HepG2 (cell line): ENCODE results near the gene KCNAB1. TPM values are rescaled to one million over a fixed set of nuclear protein-coding genes. Genes with fewer than 3 reads are reported as not detected.

Experiments
- ATAC-seq: fragments of 200-7000 bp; cut with Tn5 transposase; 3 replicates; pipeline ENCODE4 v1.9.1; 2020; ENCODE audit warnings: mild to moderate bottlenecking, moderate library complexity
- BruUV-seq: library from RNA; stranded (reverse); fragments of 400-500 nt; replicated peaks from 2 replicates; lab custom pipeline; 2021; lab: Mats Ljungman, UMichigan
- CTCF ChIA-PET: fragments of 300-600 bp; formaldehyde crosslinking; extraction: SDS; loops from one replicate; lab custom pipeline; 2021; ENCODE audit warnings: low total read pairs, inconsistent platforms, low intra/inter-chr PET ratio; lab: Yijun Ruan, JAX
- POLR2A ChIA-PET: fragments of 350-600 bp; sonication (Branson Sonifier 250); formaldehyde crosslinking; loops from one replicate; lab custom pipeline; 2020; ENCODE audit warnings: antibody characterized with exemption, inconsistent platforms; lab: Yijun Ruan, JAX
- DNase-seq: peaks from one replicate; pipeline ENCODE4 v3.0.0-alpha.2; 2015; ENCODE audit warnings: low spot score
- FAIRE-seq: peaks from 3 replicates; lab custom pipeline; 2011; peaks lifted over from hg19 to GRCh38; lab: Jason Lieb, UNC
- H2AFZ ChIP-seq: one replicate; pipeline ENCODE4 v1.6.1; 2011; ENCODE audit warnings: low read length, inconsistent platforms
- H3K27ac ChIP-seq: fragments of 300-600 bp; 3 replicates; pipeline ENCODE4 v1.8.0; 2011; ENCODE audit warnings: mixed run types, mild to moderate bottlenecking, mixed read lengths, low read length, inconsistent platforms; ENCODE audit not compliant: insufficient read depth; ENCODE audit errors: extremely low read length
- H3K27me3 ChIP-seq, 2 experiments: fragments of 200-600 bp in 1 of 2; 2 replicates in 1 of 2; 3 replicates in 1 of 2; pipeline versions ENCODE4 v1.6.0 to v1.8.0; 2011; ENCODE audit warnings: low read length in 2 of 2, mild to moderate bottlenecking in 2 of 2, moderate library complexity in 2 of 2, inconsistent platforms in 1 of 2; ENCODE audit not compliant: insufficient read depth in 2 of 2, control insufficient read depth in 1 of 2
- H3K36me3 ChIP-seq, 2 experiments: fragments of 200-600 bp in 1 of 2; replicated peaks in 1 of 2; 2 replicates in 1 of 2; 3 replicates in 1 of 2; pipeline versions ENCODE4 v1.5.1 to v1.8.0; 2011; ENCODE audit warnings: low read length in 2 of 2, inconsistent platforms in 1 of 2; ENCODE audit not compliant: insufficient read depth in 2 of 2, control insufficient read depth in 1 of 2
- H3K4me1 ChIP-seq: 2 replicates; pipeline ENCODE4 v1.5.1; 2012; ENCODE audit warnings: low read length, inconsistent platforms; ENCODE audit not compliant: insufficient read depth
- H3K4me2 ChIP-seq: 2 replicates; pipeline ENCODE4 v1.6.0; 2011; ENCODE audit warnings: low read depth, low read length, inconsistent platforms
- H3K4me3 ChIP-seq, 3 experiments: fragments of 200-600 bp in 1 of 3; sonication (generic), shearing (Covaris generic) in 1 of 3; replicated peaks in 1 of 3; 2 replicates each; pipeline ENCODE4 v1.5.1; 2011 to 2016; ENCODE audit warnings: low read length in 3 of 3, inconsistent platforms in 2 of 3, low read depth in 2 of 3, mild to moderate bottlenecking in 2 of 3, control low read depth in 1 of 3, mixed read lengths in 1 of 3; ENCODE audit not compliant: insufficient read depth in 1 of 3
- H3K79me2 ChIP-seq: one replicate; pipeline ENCODE4 v1.6.1; 2011; ENCODE audit warnings: low read length, inconsistent platforms; ENCODE audit not compliant: insufficient read depth
- H3K9ac ChIP-seq: 2 replicates; pipeline ENCODE4 v1.6.0; 2011; ENCODE audit warnings: mild to moderate bottlenecking, low read depth, low read length, inconsistent platforms; ENCODE audit not compliant: insufficient read depth
- H3K9me3 ChIP-seq: 2 replicates; pipeline ENCODE4 v1.5.1; 2012; ENCODE audit warnings: mild to moderate bottlenecking, low read length
- H4K20me1 ChIP-seq: 2 replicates; pipeline ENCODE4 v1.6.0; 2011; ENCODE audit warnings: inconsistent platforms, mild to moderate bottlenecking, low read length, moderate library complexity; ENCODE audit not compliant: insufficient read depth
- EHMT2 ChIP-seq: fragments of 200-600 bp; sonication (generic); IDR thresholded peaks from 2 replicates; pipeline ENCODE4 v1.7.0; 2017; ENCODE audit warnings: antibody characterized with exemption, low read depth, low read length, borderline replicate concordance
- HES4 ChIP-seq: sonication (generic); formaldehyde crosslinking; IDR thresholded peaks from 2 replicates; pipeline ENCODE4 v1.9.0; 2021; ENCODE audit warnings: mild to moderate bottlenecking, missing genetic modification reagents, borderline replicate concordance
- POLR2AphosphoS5 ChIP-seq: IDR thresholded peaks from 2 replicates; pipeline ENCODE4 v1.6.1; 2012; ENCODE audit warnings: low read depth, low read length
- ZSCAN21 ChIP-seq: sonication (generic); formaldehyde crosslinking; IDR thresholded peaks from 2 replicates; pipeline ENCODE4 v1.8.0; 2022; ENCODE audit warnings: mild to moderate bottlenecking, missing genetic modification reagents, moderate library complexity, borderline replicate concordance
- WGBS: methylation state at CpG from one replicate; pipeline ENCODE4 v1.1.6; 2017; ENCODE audit warnings: low lambda C conversion rate; 5-methylcytosine and 5-hydroxymethylcytosine counted together
- in situ Hi-C: cut with HindIII; loops from 2 replicates; pipeline ENCODE4 v1.10.0; 2017; ENCODE audit warnings: low pct_unique_long_range_greater_than_20kb; ENCODE audit not compliant: extremely low pct_ligation_motif_present
- intact Hi-C: fragments of 100-400 bp; cut with micrococcal nuclease; formaldehyde crosslinking; loops from one replicate; pipeline ENCODE4 v1.10.0; 2022; ENCODE audit not compliant: unreplicated experiment
- polyA plus RNA-seq, 8 experiments: library from polyadenylated mRNA; depleted of rRNA in 3 of 8; stranded (reverse) in 7 of 8; unstranded in 1 of 8; fragments of >200 nt; fragmentation: Illumina TruSeq in 4 of 8; extraction: Trizol in 4 of 8; gene quantifications; 2 replicates each; pipeline versions ENCODE4 v1.2.1 to v1.2.3, GENCODE V29; 2011 to 2016; ENCODE audit warnings: low read depth in 4 of 8, missing spikeins in 1 of 8, mixed read lengths in 1 of 8; ENCODE audit not compliant: insufficient read depth in 1 of 8
- total RNA-seq, 5 experiments: library from RNA; depleted of rRNA; stranded (reverse); fragments of >200 nt; fragmentation: Illumina TruSeq; extraction: Trizol; gene quantifications; 2 replicates each; pipeline ENCODE4 v1.2.3, GENCODE V29; 2016; ENCODE audit warnings: low read depth in 1 of 5
- TF ChIP-seq, protein P1 (sequence below): sonication (generic); formaldehyde crosslinking; IDR thresholded peaks from 2 replicates; pipeline ENCODE4 v1.5.1; 2020; ENCODE audit warnings: mild to moderate bottlenecking, missing genetic modification reagents, borderline replicate concordance
- TF ChIP-seq, protein P2 (sequence below): sonication (generic); formaldehyde crosslinking; IDR thresholded peaks from 2 replicates; pipeline ENCODE4 v1.4.0; 2020; ENCODE audit warnings: mild to moderate bottlenecking, missing genetic modification reagents
- TF ChIP-seq, protein P3 (sequence below): sonication (generic); formaldehyde crosslinking; IDR thresholded peaks from 2 replicates; pipeline ENCODE4 v1.4.0; 2020; ENCODE audit warnings: missing genetic modification reagents

Gene KCNAB1
- total and polyA plus RNA-seq, 2 of the 13 experiments (the other 11 are each of a cell fraction or from before 2014, with no cell fraction given), result not detected

DNA sequence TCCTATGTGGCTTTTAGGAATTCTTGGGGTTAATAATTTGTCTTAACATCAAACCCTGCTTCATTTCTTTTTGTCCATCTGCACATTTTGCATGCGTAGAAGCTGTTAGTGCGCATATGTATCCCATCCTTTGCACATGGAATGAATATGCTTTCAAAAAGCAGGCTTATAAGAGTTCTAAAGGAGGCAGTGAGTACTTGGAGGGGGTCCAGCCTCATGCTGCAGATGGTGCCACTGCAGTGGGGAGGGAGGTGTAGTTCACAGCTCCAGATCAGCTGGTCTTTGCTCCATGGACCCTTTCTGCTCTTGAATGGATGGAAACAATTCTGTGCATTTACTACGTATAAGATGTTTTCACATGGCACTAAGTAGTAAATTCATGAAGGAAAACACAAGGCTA lies 455.3 kb downstream of the KCNAB1 start (continued):
- TF ChIP-seq ZSCAN21 (CRISPR knock-in tag), result no peak

DNA sequence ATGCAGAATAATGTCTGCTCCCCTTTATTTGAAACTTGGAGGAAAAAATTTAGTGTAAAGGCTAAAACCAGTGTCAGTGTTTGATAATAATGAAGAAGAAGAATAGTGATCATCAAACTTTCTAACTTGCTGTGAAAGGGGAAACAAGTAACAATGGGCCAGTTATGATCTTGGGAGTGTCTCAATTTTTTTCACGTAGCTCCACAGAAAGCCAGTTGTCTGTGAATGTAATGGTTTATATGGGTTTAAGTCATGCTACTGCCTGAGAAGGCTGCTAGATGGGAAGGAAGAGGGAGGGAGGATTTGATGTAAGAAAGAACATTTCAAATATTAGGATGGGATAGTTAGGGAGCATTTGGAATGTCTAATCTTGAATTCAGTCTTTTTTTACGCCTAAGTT lies 455.7 kb downstream of the KCNAB1 start:
- CTCF ChIA-PET, result no interaction called here
- DNase-seq (no peak), FAIRE-seq (no peak), ATAC-seq (no peak)
- no peaks in the 10 kb centered on the region for H3K27me3 ChIP-seq
- no peak overlapping the region for H3K9ac ChIP-seq
- no peaks in the 10 kb centered on the region for H3K36me3 ChIP-seq
- H4K20me1 ChIP-seq, result no peaks in the 10 kb centered on the region
- no peaks in the 10 kb centered on the region for H3K79me2 ChIP-seq
- no peaks in the 10 kb centered on the region for H3K9me3 ChIP-seq
- BruUV-seq, result no TSS peak
- intact Hi-C loops, result no loop called here
- POLR2A ChIA-PET, result no interaction called here
- H2AFZ ChIP-seq, result no peak overlapping the region
- 4% methylated on average over 2 of the region's 2 CpGs for WGBS
- no peaks in the 10 kb centered on the region for H3K4me1 ChIP-seq
- no peak overlapping the region for H3K27ac ChIP-seq
- in situ Hi-C loops, result no loop called here
- H3K4me2 ChIP-seq, result no peak overlapping the region
- no peak overlapping the region for H3K4me3 ChIP-seq
- TF ChIP-seq, protein P1, sequence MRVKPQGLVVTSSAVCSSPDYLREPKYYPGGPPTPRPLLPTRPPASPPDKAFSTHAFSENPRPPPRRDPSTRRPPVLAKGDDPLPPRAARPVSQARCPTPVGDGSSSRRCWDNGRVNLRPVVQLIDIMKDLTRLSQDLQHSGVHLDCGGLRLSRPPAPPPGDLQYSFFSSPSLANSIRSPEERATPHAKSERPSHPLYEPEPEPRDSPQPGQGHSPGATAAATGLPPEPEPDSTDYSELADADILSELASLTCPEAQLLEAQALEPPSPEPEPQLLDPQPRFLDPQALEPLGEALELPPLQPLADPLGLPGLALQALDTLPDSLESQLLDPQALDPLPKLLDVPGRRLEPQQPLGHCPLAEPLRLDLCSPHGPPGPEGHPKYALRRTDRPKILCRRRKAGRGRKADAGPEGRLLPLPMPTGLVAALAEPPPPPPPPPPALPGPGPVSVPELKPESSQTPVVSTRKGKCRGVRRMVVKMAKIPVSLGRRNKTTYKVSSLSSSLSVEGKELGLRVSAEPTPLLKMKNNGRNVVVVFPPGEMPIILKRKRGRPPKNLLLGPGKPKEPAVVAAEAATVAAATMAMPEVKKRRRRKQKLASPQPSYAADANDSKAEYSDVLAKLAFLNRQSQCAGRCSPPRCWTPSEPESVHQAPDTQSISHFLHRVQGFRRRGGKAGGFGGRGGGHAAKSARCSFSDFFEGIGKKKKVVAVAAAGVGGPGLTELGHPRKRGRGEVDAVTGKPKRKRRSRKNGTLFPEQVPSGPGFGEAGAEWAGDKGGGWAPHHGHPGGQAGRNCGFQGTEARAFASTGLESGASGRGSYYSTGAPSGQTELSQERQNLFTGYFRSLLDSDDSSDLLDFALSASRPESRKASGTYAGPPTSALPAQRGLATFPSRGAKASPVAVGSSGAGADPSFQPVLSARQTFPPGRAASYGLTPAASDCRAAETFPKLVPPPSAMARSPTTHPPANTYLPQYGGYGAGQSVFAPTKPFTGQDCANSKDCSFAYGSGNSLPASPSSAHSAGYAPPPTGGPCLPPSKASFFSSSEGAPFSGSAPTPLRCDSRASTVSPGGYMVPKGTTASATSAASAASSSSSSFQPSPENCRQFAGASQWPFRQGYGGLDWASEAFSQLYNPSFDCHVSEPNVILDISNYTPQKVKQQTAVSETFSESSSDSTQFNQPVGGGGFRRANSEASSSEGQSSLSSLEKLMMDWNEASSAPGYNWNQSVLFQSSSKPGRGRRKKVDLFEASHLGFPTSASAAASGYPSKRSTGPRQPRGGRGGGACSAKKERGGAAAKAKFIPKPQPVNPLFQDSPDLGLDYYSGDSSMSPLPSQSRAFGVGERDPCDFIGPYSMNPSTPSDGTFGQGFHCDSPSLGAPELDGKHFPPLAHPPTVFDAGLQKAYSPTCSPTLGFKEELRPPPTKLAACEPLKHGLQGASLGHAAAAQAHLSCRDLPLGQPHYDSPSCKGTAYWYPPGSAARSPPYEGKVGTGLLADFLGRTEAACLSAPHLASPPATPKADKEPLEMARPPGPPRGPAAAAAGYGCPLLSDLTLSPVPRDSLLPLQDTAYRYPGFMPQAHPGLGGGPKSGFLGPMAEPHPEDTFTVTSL, result no peak
- TF ChIP-seq, protein P2, sequence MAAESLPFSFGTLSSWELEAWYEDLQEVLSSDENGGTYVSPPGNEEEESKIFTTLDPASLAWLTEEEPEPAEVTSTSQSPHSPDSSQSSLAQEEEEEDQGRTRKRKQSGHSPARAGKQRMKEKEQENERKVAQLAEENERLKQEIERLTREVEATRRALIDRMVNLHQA (CRISPR knock-in tag), result no peak
- TF ChIP-seq EHMT2 (no peak), HES4 (CRISPR knock-in tag) (no peak), POLR2AphosphoS5 (no peak)
- TF ChIP-seq, protein P3, sequence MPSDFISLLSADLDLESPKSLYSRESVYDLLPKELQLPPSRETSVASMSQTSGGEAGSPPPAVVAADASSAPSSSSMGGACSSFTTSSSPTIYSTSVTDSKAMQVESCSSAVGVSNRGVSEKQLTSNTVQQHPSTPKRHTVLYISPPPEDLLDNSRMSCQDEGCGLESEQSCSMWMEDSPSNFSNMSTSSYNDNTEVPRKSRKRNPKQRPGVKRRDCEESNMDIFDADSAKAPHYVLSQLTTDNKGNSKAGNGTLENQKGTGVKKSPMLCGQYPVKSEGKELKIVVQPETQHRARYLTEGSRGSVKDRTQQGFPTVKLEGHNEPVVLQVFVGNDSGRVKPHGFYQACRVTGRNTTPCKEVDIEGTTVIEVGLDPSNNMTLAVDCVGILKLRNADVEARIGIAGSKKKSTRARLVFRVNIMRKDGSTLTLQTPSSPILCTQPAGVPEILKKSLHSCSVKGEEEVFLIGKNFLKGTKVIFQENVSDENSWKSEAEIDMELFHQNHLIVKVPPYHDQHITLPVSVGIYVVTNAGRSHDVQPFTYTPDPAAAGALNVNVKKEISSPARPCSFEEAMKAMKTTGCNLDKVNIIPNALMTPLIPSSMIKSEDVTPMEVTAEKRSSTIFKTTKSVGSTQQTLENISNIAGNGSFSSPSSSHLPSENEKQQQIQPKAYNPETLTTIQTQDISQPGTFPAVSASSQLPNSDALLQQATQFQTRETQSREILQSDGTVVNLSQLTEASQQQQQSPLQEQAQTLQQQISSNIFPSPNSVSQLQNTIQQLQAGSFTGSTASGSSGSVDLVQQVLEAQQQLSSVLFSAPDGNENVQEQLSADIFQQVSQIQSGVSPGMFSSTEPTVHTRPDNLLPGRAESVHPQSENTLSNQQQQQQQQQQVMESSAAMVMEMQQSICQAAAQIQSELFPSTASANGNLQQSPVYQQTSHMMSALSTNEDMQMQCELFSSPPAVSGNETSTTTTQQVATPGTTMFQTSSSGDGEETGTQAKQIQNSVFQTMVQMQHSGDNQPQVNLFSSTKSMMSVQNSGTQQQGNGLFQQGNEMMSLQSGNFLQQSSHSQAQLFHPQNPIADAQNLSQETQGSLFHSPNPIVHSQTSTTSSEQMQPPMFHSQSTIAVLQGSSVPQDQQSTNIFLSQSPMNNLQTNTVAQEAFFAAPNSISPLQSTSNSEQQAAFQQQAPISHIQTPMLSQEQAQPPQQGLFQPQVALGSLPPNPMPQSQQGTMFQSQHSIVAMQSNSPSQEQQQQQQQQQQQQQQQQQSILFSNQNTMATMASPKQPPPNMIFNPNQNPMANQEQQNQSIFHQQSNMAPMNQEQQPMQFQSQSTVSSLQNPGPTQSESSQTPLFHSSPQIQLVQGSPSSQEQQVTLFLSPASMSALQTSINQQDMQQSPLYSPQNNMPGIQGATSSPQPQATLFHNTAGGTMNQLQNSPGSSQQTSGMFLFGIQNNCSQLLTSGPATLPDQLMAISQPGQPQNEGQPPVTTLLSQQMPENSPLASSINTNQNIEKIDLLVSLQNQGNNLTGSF, result no peak
